SU-DHL-6 (cell line): ENCODE measurements around the gene DOC2B.
"Not testable (repeated sequence)": the region's sequence is repeated elsewhere in the genome, so short reads cannot be mapped to it uniquely, and the experiment has no call there.

ENCODE experiments used
- H2AFZ ChIP-seq: fragments of 200-600 bp; sonication (generic); 2 replicates; pipeline ENCODE4 v1.6.1; 2014; ENCODE audit warnings: low read depth, mild to moderate bottlenecking, moderate library complexity, mixed read lengths, antibody characterized with exemption, low read length; ENCODE audit not compliant: severe bottlenecking
- H3F3A ChIP-seq: fragments of 200-600 bp; shearing (Covaris generic); 2 replicates; pipeline ENCODE4 v1.6.0; 2016; ENCODE audit warnings: antibody characterized with exemption, mild to moderate bottlenecking; ENCODE audit not compliant: insufficient read depth
- H3K27ac ChIP-seq: fragments of 200-600 bp; sonication (generic); 2 replicates; pipeline ENCODE4 v1.5.1; 2016; ENCODE audit warnings: low read depth, mild to moderate bottlenecking, low read length, moderate library complexity, mixed read lengths
- H3K27me3 ChIP-seq: fragments of 200-600 bp; sonication (generic), shearing (Covaris generic); 2 replicates; pipeline ENCODE4 v1.6.0; 2014; ENCODE audit warnings: mild to moderate bottlenecking, low read length
- H3K36me3 ChIP-seq: fragments of 200-600 bp; sonication (generic); 2 replicates; pipeline ENCODE4 v1.6.1; 2014; ENCODE audit warnings: mild to moderate bottlenecking, low read length, mixed read lengths
- H3K4me2 ChIP-seq: fragments of 300-600, 200-600 bp; shearing (Covaris generic), sonication (generic); 2 replicates; pipeline ENCODE4 v1.6.0; 2014; ENCODE audit warnings: low read length, low read depth, mild to moderate bottlenecking; ENCODE audit not compliant: poor library complexity, severe bottlenecking
- H3K4me3 ChIP-seq: fragments of 200-600 bp; sonication (generic); 2 replicates; pipeline ENCODE4 v1.5.1; 2014; ENCODE audit warnings: antibody characterized with exemption, low read length, mild to moderate bottlenecking, mixed read lengths; ENCODE audit not compliant: insufficient read depth, poor library complexity, severe bottlenecking
- H3K79me2 ChIP-seq: fragments of 200-600 bp; sonication (generic); 2 replicates; pipeline ENCODE4 v1.6.1; 2014; ENCODE audit warnings: mild to moderate bottlenecking, low read length, moderate library complexity; ENCODE audit not compliant: insufficient read depth
- H3K9ac ChIP-seq: fragments of 200-600 bp; sonication (generic); 2 replicates; pipeline ENCODE4 v1.7.0; 2014; ENCODE audit warnings: mild to moderate bottlenecking, low read length
- H3K9me2 ChIP-seq: fragments of 200-600 bp; sonication (generic); replicated peaks from 2 replicates; pipeline ENCODE4 v1.6.1; 2014; ENCODE audit warnings: low read length; ENCODE audit not compliant: insufficient read depth
- H3K9me3 ChIP-seq: fragments of 200-600 bp; sonication (generic); 2 replicates; pipeline ENCODE4 v1.6.1; 2014; ENCODE audit warnings: low read length, mixed read lengths; ENCODE audit not compliant: insufficient read depth
- H4K20me1 ChIP-seq: fragments of 200-600 bp; sonication (generic); 2 replicates; pipeline ENCODE4 v1.6.1; 2014; ENCODE audit warnings: low read depth, mild to moderate bottlenecking, antibody characterized with exemption, low read length, moderate library complexity, mixed read lengths
- EZH2phosphoT487 ChIP-seq: fragments of 200-600 bp; sonication (generic), shearing (Covaris generic); conservative IDR thresholded peaks from 2 replicates; pipeline ENCODE4 v1.6.1; 2018; ENCODE audit warnings: mild to moderate bottlenecking, antibody characterized with exemption, low read length, moderate library complexity, mixed read lengths
- TF ChIP-seq, protein P1 (sequence below): fragments of 200-600 bp; sonication (generic); IDR thresholded peaks from one replicate; pipeline ENCODE4 v1.5.1; 2017; ENCODE audit warnings: antibody characterized with exemption, mild to moderate bottlenecking, low read length, moderate library complexity; ENCODE audit not compliant: insufficient read depth, poor library complexity, severe bottlenecking

The DOC2B gene

DNA sequence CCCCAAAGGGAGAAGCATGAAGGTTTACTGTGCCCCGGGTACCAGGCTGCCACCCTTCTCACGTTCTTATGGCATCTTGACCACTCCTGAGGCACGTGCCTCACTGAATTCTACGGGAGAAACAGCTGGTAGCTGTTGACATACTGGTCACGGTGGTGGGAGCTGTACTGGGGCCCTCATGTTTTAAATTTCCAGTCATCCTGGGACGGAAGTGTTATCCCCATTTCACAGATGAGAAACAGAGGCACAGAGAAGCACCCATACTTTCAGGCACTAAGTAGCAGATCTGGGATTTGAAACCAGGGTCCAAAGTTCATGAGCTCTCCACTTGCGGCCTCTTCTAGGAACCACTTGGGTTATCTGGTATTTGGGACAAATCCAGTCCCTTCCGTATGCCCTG lies 26.3 kb upstream of the DOC2B start:
- Histone ChIP-seq H3K9me2 (no peaks in the 10 kb centered on the region), H3K79me2 (no peaks in the 10 kb centered on the region), H3K9me3 (no peaks in the 10 kb centered on the region), H2AFZ (no peak overlapping the region), H3K36me3 (no peaks in the 10 kb centered on the region), H3K27ac (no peak overlapping the region), H3F3A (no peaks in the 10 kb centered on the region), H3K4me3 (no peak overlapping the region), H4K20me1 (no peaks in the 10 kb centered on the region), H3K27me3 (no peaks in the 10 kb centered on the region; the same call in 1 of the 2 replicates), H3K4me2 (no peak overlapping the region), H3K9ac (no peak overlapping the region)
- TF ChIP-seq, protein P1, sequence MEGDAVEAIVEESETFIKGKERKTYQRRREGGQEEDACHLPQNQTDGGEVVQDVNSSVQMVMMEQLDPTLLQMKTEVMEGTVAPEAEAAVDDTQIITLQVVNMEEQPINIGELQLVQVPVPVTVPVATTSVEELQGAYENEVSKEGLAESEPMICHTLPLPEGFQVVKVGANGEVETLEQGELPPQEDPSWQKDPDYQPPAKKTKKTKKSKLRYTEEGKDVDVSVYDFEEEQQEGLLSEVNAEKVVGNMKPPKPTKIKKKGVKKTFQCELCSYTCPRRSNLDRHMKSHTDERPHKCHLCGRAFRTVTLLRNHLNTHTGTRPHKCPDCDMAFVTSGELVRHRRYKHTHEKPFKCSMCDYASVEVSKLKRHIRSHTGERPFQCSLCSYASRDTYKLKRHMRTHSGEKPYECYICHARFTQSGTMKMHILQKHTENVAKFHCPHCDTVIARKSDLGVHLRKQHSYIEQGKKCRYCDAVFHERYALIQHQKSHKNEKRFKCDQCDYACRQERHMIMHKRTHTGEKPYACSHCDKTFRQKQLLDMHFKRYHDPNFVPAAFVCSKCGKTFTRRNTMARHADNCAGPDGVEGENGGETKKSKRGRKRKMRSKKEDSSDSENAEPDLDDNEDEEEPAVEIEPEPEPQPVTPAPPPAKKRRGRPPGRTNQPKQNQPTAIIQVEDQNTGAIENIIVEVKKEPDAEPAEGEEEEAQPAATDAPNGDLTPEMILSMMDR = no peak
- no peak for TF ChIP-seq EZH2phosphoT487

DNA sequence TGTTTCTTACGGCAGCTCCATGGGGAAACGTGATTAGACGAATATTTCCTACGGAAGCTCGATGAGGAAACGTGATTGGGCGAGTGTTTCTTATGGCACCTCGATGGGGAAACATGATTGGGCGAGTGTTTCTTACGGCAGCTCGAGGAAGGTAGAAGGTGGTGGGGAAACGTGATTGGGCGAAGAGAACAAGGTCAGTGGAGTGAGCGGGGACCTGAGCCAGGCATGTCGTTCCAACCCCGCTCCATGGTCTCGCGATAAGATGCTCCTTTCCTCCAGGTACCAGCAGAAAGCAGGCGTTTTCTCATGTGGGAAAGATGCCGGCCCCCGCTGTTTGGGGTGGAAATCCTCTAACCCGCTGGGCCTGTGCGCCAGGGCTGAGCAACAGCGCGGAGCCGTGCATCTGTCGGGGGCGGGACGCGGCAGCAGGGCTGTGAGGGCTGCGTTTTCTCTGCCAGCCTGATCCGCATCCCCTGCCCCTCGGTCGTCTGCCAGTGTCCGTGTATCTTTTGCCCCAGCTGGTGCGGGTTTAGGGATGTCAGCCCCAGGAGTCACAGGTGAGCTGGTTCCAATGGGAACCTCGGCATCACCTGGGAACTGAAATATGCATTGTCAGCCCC lies 25.6 kb upstream of the DOC2B start:
- H3K79me2 ChIP-seq = no peaks in the 10 kb centered on the region
- no peak overlapping the region for H3K9ac ChIP-seq
- no peaks in the 10 kb centered on the region for H3K36me3 ChIP-seq
- no peaks in the 10 kb centered on the region for H3K9me2 ChIP-seq
- H2AFZ ChIP-seq = no peak overlapping the region
- no peak overlapping the region for H3K27ac ChIP-seq
- H3K4me3 ChIP-seq = no peak overlapping the region
- TF ChIP-seq, protein P1 = no peak
- TF ChIP-seq EZH2phosphoT487 = no peak
- H3K4me2 ChIP-seq = no peak overlapping the region
- no peaks in the 10 kb centered on the region for H3F3A ChIP-seq
- no peaks in the 10 kb centered on the region for H4K20me1 ChIP-seq
- no peaks in the 10 kb centered on the region for H3K9me3 ChIP-seq
- no peaks in the 10 kb centered on the region for H3K27me3 ChIP-seq

DNA sequence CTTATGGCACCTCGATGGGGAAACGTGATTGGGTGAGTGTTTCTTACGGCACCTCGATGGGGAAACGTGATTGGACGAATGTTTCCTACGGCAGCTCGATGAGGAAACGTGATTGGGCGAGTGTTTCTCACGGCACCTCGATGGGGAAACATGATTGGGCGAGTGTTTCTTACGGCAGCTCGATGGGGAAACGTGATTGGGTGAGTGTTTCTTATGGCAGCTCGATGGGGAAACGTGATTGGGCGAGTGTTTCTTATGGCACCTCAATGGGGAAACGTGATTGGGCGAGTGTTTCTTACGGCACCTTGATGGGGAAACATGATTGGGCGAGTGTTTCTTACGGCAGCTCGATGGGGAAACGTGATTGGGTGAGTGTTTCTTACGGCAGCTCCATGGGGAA lies 25.0 kb upstream of the DOC2B start:
- not testable (repeated sequence) for H3K9ac ChIP-seq, H3K79me2 ChIP-seq, H3K9me3 ChIP-seq, H3K27ac ChIP-seq, H3F3A ChIP-seq, H3K9me2 ChIP-seq, H3K4me2 ChIP-seq, H3K27me3 ChIP-seq, H3K4me3 ChIP-seq, H3K36me3 ChIP-seq, H2AFZ ChIP-seq, H4K20me1 ChIP-seq

DNA sequence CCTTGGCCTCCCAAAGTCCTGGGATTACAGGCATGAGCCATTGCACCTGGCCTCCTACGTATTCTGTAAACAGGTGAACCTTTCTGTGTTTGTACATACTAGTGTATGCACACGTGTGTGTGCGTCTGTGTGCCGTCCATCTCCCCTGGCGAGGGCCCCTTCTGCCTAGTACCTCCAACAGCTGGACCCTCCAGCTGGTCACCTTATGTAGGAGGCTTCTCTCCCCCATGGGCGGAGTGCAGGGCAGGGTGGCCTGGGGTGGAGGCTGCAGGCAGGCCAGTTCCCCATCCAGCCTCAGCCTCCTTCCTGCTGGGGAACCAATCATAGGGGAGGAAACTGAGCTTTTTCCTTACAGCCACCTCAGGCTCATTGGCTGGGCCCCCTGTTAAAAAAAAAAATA lies 24.4 kb upstream of the DOC2B start:
- H3F3A ChIP-seq = no peaks in the 10 kb centered on the region
- no peak overlapping the region for H3K9ac ChIP-seq
- H2AFZ ChIP-seq = no peak overlapping the region
- H3K4me3 ChIP-seq = no peak overlapping the region
- H4K20me1 ChIP-seq = no peaks in the 10 kb centered on the region
- no peaks in the 10 kb centered on the region for H3K79me2 ChIP-seq
- no peaks in the 10 kb centered on the region for H3K9me3 ChIP-seq
- H3K36me3 ChIP-seq = no peaks in the 10 kb centered on the region
- TF ChIP-seq, protein P1 = no peak
- TF ChIP-seq EZH2phosphoT487 = no peak
- no peaks in the 10 kb centered on the region for H3K9me2 ChIP-seq
- no peaks in the 10 kb centered on the region for H3K27me3 ChIP-seq
- H3K4me2 ChIP-seq = no peak overlapping the region
- no peak overlapping the region for H3K27ac ChIP-seq
